Right lobe of liver (tissue), 6 donors: Measurements from ENCODE around the gene PTGDS. TPM values are rescaled to one million over a fixed set of nuclear protein-coding genes. Genes with fewer than 3 reads are reported as not detected.

ENCODE experiments used
- ATAC-seq, 4 donors: fragments of 200-7000 bp; cut with Tn5 transposase; one replicate each; pipeline ENCODE4 v1.9.1; 2020; ENCODE audit warnings: mild to moderate bottlenecking in 4 of 4, moderate library complexity in 4 of 4
- DNase-seq, 3 donors: peaks; one replicate each; pipeline ENCODE4 v3.0.0-alpha.2; 2020
- H3K27ac ChIP-seq, 3 donors: fragments of 200-600 bp; one replicate each; pipeline ENCODE4 v1.8.0; 2022
- H3K27me3 ChIP-seq, 2 donors: fragments of 200-600 bp; one replicate each; pipeline ENCODE4 v1.8.0; 2022
- H3K36me3 ChIP-seq, 4 donors: fragments of 200-600 bp; sonication (generic) in 1 of 4; one replicate each; pipeline versions ENCODE4 v1.5.1 to v1.8.0; 2017 to 2022; ENCODE audit warnings: control low read depth in 1 of 4
- H3K4me1 ChIP-seq, 4 donors: fragments of 200-600 bp; sonication (generic) in 1 of 4; one replicate each; pipeline versions ENCODE4 v1.5.1 to v1.8.0; 2017 to 2022; ENCODE audit warnings: control low read depth in 1 of 4
- H3K4me3 ChIP-seq, 3 donors: fragments of 200-600 bp; one replicate each; pipeline ENCODE4 v1.8.0; 2022
- H3K9me3 ChIP-seq, 4 donors: fragments of 200-600 bp; sonication (generic) in 1 of 4; one replicate each; pipeline versions ENCODE4 v1.5.1 to v1.8.0; 2017 to 2022; ENCODE audit warnings: control low read depth in 1 of 4
- CTCF ChIP-seq, 4 donors: fragments of 200-600 bp in 3 of 4; fragments of 450-650 bp in 1 of 4; IDR thresholded peaks; one replicate each; pipeline versions ENCODE4 v1.5.1 to v1.8.0; 2016 to 2022; ENCODE audit warnings: antibody characterized with exemption in 4 of 4, mild to moderate bottlenecking in 2 of 4
- POLR2A ChIP-seq: fragments of 450-650 bp; IDR thresholded peaks from one replicate; pipeline ENCODE4 v1.6.1; 2017; ENCODE audit warnings: antibody characterized with exemption, mild to moderate bottlenecking
- WGBS: methylation state at CpG from one replicate; pipeline ENCODE4 v1.1.6; 2018; ENCODE audit warnings: low coverage, low lambda C conversion rate; ENCODE audit not compliant: insufficient coverage; ENCODE audit errors: missing lambda C conversion rate; 5-methylcytosine and 5-hydroxymethylcytosine counted together
- intact Hi-C, 2 donors: fragments of 100-400 bp; cut with DNase I; formaldehyde crosslinking; loops; one replicate each; pipeline versions ENCODE4 v1.11.2 to v1.14.1; 2022
- total RNA-seq, 6 experiments: library from RNA; depleted of rRNA in 2 of 6; stranded (reverse); fragments of >200 nt in 2 of 6; fragmentation: NEBNext Ultra II Directional in 3 of 6; extraction: Animal tissue kit (Norgen Biotek cat#: 25700) in 3 of 6; gene quantifications; one replicate each; pipeline versions ENCODE4 v1.1.0 to v1.2.4, GENCODE V29; 2016 to 2023
- donor health status: DM: no; HTN: yes; CAD: no.
- donor health status: DM: no; HTN: no; CAD: no.
- donor health status: DM: no; HTN: no; CAD: no.
- donor health status: DM: no; HTN: yes; CAD: no.
- donor health status: DM: no; HTN: yes; CAD: no.

Gene PTGDS
- total RNA-seq, 6 experiments from 2014 or later: 4.3 to 21.9 (median 6.0) TPM

DNA sequence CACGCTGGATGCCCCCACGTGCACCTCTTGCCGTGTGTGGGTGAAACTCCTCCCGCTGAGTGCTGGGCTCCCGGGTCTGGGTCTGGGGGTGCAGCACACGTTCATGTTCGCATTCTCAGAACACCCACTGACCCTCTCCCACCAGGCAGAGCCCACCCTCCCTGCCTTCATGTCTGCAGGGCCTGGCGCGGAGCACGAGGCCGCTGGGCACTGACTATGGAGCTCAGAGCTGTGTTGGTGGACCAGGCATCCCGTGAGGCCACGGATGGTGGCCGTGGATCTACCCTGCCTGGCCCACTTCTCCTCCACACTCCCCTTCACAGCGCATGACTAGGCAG, 16.4 kb upstream of the PTGDS start:
- no CpG with 5 or more reads among the region's 15 CpGs for WGBS
- no peak for TF ChIP-seq POLR2A
- TF ChIP-seq CTCF (IDR thresholded peaks at IDR 0.05): no peak

DNA sequence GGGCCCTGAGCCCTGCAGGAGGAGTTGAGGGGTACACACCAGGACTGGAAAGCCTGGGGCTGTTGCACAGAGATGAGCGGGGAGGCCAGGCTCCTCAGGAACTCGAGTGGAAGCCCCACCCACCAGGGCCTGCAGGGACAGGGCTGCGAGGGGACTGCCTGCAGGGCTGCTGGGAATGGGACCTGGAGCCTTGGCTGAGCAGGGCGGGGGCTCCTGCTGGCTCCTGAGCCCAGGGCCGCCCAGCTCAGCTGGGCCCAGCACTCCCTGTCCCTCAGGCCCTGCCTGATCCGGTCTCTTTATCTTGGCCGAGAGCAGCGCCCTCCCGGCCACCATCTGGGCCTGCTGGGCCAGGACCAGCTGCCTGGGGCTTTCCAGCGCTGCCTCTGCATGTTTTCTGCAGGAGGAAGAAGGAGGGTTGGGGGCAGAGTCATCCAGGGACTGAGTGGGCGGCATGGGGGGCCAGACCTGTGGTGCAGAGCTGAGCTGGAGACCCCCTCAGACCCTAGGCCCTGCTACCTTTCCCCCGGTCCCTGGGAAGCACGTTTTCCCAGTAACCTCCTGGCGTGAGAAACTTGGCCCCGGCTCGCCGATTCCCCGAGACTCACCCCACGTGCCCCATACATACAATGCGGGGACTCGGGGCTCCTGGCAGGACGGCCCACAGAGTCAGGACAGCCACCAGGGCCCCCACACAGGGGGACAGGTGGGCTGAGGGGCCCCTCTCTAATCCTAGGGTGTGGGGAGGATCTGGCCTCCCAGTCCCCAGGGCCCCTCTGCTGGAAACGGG, 15.8 kb upstream of the PTGDS start:
- H3K27ac ChIP-seq: no peak overlapping the region
- no peaks in the 10 kb centered on the region for H3K9me3 ChIP-seq
- no peak overlapping the region for H3K4me3 ChIP-seq
- TF ChIP-seq POLR2A (no peak), CTCF (IDR thresholded peaks at IDR 0.05) (no peak)
- DNase-seq: no peak
- H3K36me3 ChIP-seq: no peaks in the 10 kb centered on the region
- H3K4me1 ChIP-seq: no peaks in the 10 kb centered on the region
- intact Hi-C loops: no loop called here
- no peaks in the 10 kb centered on the region for H3K27me3 ChIP-seq
- peak; percentile 25 to 42 (median 34) for ATAC-seq
- 70% methylated on average over 6 of the region's 23 CpGs for WGBS

More for the DNA sequence above, 16.4 kb upstream of the PTGDS start:
- Histone ChIP-seq H3K4me1 (no peaks in the 10 kb centered on the region), H3K4me3 (no peak overlapping the region), H3K36me3 (no peaks in the 10 kb centered on the region), H3K9me3 (no peaks in the 10 kb centered on the region), H3K27ac (no peak overlapping the region), H3K27me3 (no peaks in the 10 kb centered on the region)
- DNase-seq (no peak), ATAC-seq (no peak)
- intact Hi-C loops: no loop called here

GRCh38 chr9:136962163-136962562, 15.1 kb upstream of the PTGDS start:
- H3K4me3 ChIP-seq: no peak overlapping the region
- 90% methylated on average over 7 of the region's 9 CpGs for WGBS
- no peaks in the 10 kb centered on the region for H3K9me3 ChIP-seq
- intact Hi-C loops: no loop called here
- DNase-seq (no peak), ATAC-seq (no peak)
- no peaks in the 10 kb centered on the region for H3K4me1 ChIP-seq
- TF ChIP-seq POLR2A: no peak
- TF ChIP-seq CTCF (IDR thresholded peaks at IDR 0.05): no peak
- H3K27me3 ChIP-seq: no peaks in the 10 kb centered on the region
- H3K36me3 ChIP-seq: no peaks in the 10 kb centered on the region
- no peak overlapping the region for H3K27ac ChIP-seq

- TF ChIP-seq POLR2A (no peak), CTCF (IDR thresholded peaks at IDR 0.05) (no peak)
- Histone ChIP-seq H3K27me3 (no peaks in the 10 kb centered on the region), H3K36me3 (no peaks in the 10 kb centered on the region), H3K27ac (no peak overlapping the region), H3K4me3 (no peak overlapping the region), H3K4me1 (no peaks in the 10 kb centered on the region), H3K9me3 (no peaks in the 10 kb centered on the region)
- DNase-seq: no peak
- WGBS: 100% methylated on average over 1 of the region's 11 CpGs
- intact Hi-C loops: no loop called here
- ATAC-seq: no peak
Observed at GRCh38 chr9:136962701-136963248, 14.5 kb upstream of the PTGDS start.
